AG09319 (cell line): ENCODE data around the gene SPTA1.

Experiments used
- DNase-seq: peaks from one replicate; pipeline ENCODE4 v3.0.0-alpha.2; 2010; ENCODE audit warnings: low read depth; ENCODE audit errors: extremely low read depth
- TF ChIP-seq, protein P1 (sequence below): IDR thresholded peaks from 2 replicates; pipeline ENCODE4 v1.5.1; 2011; ENCODE audit warnings: low read depth, mild to moderate bottlenecking, inconsistent platforms, low read length, moderate library complexity

The SPTA1 gene

DNA sequence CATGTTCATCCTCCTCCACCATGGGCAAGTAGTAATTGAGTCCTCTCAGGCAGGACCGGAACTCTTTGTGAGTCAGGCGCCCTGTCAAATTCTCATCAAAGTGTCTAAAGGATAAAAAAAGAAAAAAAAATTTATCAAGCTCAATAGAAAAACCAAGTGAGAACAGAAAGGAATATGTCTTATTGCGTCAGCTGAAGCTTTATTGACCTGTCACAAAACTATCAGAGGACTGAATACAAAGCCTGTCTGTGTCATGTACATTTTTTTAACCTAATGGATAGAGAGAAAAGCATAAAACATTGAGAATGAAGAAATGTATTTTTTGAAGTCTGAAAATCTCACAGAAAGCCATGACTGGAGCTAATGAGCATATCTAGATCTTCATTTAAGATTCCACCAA lies 72.8 kb downstream of the SPTA1 start:
- DNase-seq = no peak
- TF ChIP-seq, protein P1, sequence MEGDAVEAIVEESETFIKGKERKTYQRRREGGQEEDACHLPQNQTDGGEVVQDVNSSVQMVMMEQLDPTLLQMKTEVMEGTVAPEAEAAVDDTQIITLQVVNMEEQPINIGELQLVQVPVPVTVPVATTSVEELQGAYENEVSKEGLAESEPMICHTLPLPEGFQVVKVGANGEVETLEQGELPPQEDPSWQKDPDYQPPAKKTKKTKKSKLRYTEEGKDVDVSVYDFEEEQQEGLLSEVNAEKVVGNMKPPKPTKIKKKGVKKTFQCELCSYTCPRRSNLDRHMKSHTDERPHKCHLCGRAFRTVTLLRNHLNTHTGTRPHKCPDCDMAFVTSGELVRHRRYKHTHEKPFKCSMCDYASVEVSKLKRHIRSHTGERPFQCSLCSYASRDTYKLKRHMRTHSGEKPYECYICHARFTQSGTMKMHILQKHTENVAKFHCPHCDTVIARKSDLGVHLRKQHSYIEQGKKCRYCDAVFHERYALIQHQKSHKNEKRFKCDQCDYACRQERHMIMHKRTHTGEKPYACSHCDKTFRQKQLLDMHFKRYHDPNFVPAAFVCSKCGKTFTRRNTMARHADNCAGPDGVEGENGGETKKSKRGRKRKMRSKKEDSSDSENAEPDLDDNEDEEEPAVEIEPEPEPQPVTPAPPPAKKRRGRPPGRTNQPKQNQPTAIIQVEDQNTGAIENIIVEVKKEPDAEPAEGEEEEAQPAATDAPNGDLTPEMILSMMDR = no peak

DNA sequence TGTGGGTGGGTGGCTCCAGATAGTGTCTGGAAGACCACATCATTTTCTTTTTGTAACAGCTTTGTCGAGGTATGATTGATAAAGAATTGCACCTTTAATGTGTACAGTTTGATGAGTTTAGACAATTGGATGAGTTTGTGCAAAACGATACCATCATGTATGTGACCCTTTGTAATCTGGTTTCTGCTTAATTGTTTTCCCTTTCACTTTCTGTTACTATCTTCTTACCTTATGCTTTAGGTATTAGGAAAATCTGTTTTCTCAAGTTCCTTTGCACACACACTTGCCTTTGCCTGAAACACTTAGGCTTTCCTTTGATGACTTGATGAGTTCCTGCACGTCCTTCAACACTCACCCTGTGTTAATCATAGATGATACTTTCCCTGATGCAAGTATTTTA lies 74.6 kb downstream of the SPTA1 start:
- TF ChIP-seq, protein P1 = no peak
- DNase-seq = no peak

DNA sequence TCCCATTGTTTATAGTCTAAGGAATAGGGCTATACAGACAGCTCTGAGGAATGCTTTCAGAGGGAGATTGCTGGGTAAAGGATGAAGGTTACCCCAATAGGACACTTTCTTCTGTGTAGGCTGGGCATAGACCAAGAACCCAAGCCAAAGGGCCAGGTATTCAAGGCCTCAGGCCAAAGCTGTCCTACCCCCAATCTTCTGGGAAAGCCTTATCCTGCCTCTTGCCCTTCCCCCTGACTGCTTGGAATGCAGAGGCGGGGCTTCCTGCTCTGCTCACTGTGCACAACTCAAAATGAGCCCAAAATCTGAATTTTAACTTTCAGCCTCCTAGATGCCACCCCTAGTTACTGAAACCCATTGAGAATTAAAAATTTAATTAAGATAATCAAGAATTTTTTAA lies 79.2 kb downstream of the SPTA1 start:
- TF ChIP-seq, protein P1 = no peak
- no peak for DNase-seq

DNA sequence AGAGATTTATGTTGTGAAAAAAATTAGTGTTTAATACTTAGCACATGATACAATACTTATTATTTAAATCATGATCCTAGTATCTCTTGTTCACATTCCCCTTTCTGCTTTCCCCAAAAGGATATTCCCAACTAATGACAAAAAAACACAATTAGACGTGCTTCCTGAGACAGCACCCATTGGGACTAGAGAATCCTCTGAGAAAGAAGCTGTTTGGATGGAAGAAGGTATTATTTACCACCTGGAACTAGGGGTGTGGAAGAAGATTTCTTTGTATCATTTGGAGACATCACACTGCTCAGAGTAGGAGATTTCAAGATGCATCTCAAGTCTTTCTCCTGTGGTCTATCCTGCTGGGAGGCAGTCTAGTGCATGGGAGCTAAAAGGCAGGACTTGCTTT lies 81.5 kb downstream of the SPTA1 start, which contains the start of gene OR10Z1:
Gene OR10Z1, plus strand, starts transcription at position 301 of the 400 bp plus-strand sequence. CDS start 1,171 bp downstream, outside the sequence.
- TF ChIP-seq, protein P1 = no peak
- no peak for DNase-seq

DNA sequence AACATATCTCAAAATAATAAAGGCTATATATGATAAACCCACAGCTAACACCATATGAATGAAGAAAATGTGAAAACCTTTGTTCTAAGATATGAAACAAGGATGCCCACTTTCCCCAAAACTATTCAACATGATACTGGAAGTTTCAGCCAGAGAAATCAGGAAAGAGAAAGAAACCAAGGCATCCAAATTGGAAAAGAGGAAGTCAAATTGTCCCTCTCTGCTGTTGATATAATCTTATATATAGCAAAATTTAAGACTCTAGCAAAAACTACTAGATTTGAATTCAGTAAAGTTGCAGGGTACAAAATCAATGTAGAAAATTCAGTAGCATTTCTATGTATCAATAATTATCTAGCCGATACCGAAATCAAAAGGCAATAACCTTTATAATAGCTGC lies 85.8 kb downstream of the SPTA1 start:
- DNase-seq = no peak
- TF ChIP-seq, protein P1 = no peak

DNA sequence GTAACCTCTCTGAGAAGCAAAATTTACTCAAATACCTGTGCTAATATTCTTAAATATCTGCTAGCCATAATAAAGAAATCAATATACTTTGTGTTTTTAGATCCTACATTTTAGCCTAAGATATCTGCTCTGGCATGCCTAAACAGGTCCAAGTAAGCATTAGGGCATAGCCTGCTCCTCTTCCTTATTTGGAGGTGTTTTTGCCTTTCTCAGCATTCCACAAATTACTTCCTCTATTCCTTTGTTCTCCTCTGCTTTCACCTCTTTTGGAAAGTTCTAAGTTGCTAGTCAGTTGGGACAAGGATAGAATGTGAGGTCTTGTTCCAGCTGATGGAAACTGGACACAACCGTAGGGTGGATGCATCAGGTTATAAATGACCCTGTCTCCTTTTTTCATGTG lies 99.6 kb downstream of the SPTA1 start:
- no peak for DNase-seq
- TF ChIP-seq, protein P1 = no peak

DNA sequence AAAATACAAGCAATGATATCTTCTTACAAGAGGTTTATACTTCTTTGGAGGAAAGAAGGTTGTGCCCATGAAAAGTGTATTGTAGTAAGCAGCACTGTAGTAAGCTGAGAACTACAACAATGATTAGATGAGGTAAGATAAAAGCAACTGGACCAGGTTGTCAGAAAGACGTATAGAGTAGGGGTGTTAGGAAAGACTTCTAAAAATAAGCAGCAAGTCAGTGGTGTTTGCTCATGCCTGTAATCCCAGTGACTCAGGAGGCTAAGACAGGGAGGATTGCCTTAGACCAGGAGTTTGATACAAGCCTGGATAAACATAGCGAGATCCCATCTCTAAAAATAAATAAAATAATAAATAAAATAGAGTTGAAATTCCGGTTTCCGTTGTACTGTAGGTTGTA lies 102.6 kb downstream of the SPTA1 start:
- TF ChIP-seq, protein P1 = no peak
- no peak for DNase-seq
